ENCODE measurements around the gene NOS1.
"Not testable (repeated sequence)": the region's sequence is repeated elsewhere in the genome, so short reads cannot be mapped to it uniquely, and the experiment has no call there.

Gene NOS1

DNA sequence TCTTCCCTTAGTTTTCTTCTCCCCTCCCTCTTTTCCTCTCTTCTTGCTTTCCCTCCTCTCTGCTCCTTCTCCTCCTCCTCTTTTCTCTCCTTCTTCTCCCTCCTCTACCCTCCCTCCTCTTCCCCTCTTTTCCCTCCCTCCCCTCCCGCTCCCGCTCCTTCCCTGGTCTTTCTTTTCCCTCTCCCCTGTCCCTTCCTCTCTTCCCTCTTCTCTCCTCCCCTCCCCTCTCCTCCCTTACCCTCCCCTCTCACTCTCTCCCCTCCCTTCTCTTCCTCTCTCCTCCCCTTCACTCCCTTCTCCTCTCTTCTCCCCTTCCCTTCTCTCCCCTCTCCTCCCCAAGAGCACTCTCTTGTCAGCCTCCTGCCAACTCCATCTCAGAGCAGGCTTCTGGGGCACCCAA lies 153.8 kb downstream of the NOS1 start:
- TF ChIP-seq, protein P1, sequence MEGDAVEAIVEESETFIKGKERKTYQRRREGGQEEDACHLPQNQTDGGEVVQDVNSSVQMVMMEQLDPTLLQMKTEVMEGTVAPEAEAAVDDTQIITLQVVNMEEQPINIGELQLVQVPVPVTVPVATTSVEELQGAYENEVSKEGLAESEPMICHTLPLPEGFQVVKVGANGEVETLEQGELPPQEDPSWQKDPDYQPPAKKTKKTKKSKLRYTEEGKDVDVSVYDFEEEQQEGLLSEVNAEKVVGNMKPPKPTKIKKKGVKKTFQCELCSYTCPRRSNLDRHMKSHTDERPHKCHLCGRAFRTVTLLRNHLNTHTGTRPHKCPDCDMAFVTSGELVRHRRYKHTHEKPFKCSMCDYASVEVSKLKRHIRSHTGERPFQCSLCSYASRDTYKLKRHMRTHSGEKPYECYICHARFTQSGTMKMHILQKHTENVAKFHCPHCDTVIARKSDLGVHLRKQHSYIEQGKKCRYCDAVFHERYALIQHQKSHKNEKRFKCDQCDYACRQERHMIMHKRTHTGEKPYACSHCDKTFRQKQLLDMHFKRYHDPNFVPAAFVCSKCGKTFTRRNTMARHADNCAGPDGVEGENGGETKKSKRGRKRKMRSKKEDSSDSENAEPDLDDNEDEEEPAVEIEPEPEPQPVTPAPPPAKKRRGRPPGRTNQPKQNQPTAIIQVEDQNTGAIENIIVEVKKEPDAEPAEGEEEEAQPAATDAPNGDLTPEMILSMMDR (IDR thresholded peaks at IDR 0.05): no peak
- Histone ChIP-seq H3K36me3 (no peaks in the 10 kb centered on the region), H3K4me3 (ENCODE audit: low read depth in 1 of 2, low read length in 1 of 2) (no peak overlapping the region), H3K27ac (no peak overlapping the region), H3K4me1 (ENCODE audit: control insufficient read depth in 1 of 2, insufficient read depth in 1 of 2, low read depth in 1 of 2, low read length in 1 of 2) (no peaks in the 10 kb centered on the region), H3K9me3 (no peaks in the 10 kb centered on the region), H3K27me3 (peaks cover 35% of the 10 kb centered on the region)

GRCh38 chr12:117202556-117202955 lies 158.9 kb downstream of the NOS1 start:
- H3K27ac ChIP-seq: no peak overlapping the region
- TF ChIP-seq, protein P1 (IDR thresholded peaks at IDR 0.05): no peak

GRCh38 chr12:117202033-117202432 lies 159.4 kb downstream of the NOS1 start:
- Histone ChIP-seq H3K27ac (no peak overlapping the region), H3K4me3 (ENCODE audit: low read depth in 1 of 2, low read length in 1 of 2) (no peak overlapping the region), H3K4me1 (ENCODE audit: control insufficient read depth in 1 of 2, insufficient read depth in 1 of 2, low read depth in 1 of 2, low read length in 1 of 2) (no peaks in the 10 kb centered on the region), H3K36me3 (no peaks in the 10 kb centered on the region), H3K9me3 (no peaks in the 10 kb centered on the region), H3K27me3 (peaks cover 20% of the 10 kb centered on the region)
- TF ChIP-seq, protein P1 (IDR thresholded peaks at IDR 0.05): no peak

More at GRCh38 chr12:117202556-117202955, 158.9 kb downstream of the NOS1 start:
- no peaks in the 10 kb centered on the region for H3K4me1 ChIP-seq (ENCODE audit: control insufficient read depth in 1 of 2, insufficient read depth in 1 of 2, low read depth in 1 of 2, low read length in 1 of 2)
- peaks cover 24% of the 10 kb centered on the region for H3K27me3 ChIP-seq
- H3K4me3 ChIP-seq (ENCODE audit: low read depth in 1 of 2, low read length in 1 of 2): no peak overlapping the region
- H3K9me3 ChIP-seq: no peaks in the 10 kb centered on the region
- no peaks in the 10 kb centered on the region for H3K36me3 ChIP-seq

DNA sequence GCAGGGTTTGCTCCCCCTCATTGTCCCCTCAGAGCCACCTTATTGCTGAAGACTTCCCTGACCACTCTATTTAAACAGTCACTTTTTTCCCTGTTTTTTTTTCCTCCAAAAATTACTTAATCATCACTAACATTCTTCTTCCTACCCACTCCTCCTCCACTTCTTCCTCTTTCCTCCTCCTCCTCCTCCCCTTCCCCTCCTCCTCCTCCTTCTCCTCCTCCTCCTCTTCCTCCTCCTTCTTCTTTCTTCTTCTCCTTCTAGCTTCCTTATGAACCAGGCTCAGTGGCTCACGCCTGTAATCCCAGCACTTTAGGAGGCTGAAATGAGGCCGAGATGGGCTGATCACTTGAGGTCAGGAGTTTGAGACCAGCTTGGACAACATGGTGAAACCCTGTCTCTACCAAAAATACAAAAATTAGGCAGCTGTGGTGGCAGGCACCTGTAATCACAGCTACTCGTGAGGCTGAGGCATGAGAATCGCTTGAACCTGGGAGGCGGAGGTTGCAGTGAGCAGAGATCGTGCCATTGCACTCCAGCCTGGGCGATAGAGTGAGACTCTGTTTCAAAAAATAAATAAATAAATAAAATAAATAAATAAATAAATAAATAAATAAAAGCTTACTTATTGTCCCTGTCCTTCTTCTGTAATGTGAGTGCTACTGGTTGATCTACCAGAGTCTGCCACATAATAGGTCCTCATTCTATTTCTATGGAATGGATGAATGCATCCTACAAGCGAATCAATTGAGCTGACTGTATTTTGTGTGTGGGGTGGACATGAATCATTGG lies 161.3 kb downstream of the NOS1 start:
- not testable (repeated sequence) for H3K36me3 ChIP-seq; H3K9me3 ChIP-seq; H3K27ac ChIP-seq; H3K4me1 ChIP-seq (ENCODE audit: control insufficient read depth in 1 of 2, insufficient read depth in 1 of 2, low read depth in 1 of 2, low read length in 1 of 2); H3K4me3 ChIP-seq (ENCODE audit: low read depth in 1 of 2, low read length in 1 of 2)
- H3K27me3 ChIP-seq: peaks cover 25% of the 10 kb centered on the region

DNA sequence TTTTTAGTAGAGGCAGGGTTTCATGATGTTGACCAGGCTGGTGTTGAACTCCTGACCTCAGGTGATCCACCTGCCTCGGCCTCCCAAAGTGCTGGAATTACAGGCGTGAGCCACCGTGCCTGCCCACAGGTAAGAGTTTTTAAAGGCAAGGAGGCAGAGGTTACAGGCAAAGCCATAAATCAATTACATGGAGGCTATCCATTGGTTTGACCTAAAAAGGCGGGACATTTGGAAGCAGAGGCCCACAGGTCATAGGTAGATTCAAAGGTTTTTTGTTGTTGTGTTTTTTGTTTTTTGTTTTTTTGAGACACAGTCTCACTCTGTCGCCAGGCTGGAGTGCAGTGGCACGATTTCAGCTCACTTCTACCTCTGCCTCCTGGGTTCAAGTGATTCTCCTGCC lies 165.1 kb downstream of the NOS1 start:
- H3K9me3 ChIP-seq; H3K27ac ChIP-seq; H3K4me1 ChIP-seq (ENCODE audit: control insufficient read depth in 1 of 2, insufficient read depth in 1 of 2, low read depth in 1 of 2, low read length in 1 of 2); H3K36me3 ChIP-seq; H3K4me3 ChIP-seq (ENCODE audit: low read depth in 1 of 2, low read length in 1 of 2): not testable (repeated sequence)
- H3K27me3 ChIP-seq: peaks cover 42% of the 10 kb centered on the region

DNA sequence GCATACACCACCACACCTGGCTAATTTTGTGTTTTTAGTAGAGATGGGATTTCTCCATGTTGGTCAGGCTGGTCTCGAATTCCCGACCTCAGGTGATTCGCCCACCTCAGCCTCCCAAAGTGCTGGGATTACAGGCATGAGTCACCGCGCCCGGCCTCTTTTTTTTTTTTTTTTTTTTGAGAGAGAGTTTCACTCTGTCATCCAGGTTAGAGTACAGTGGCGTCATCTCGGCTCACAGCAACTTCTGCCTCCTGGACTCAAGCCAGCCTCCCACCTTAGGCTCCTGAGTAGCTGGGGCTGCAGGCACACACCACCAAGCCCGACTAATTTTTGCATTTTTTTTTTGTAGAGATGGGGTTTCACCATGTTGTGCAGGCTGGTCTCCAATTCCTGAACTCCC lies 166.4 kb downstream of the NOS1 start:
- H3K27me3 ChIP-seq: peaks cover 55% of the 10 kb centered on the region
- not testable (repeated sequence) for H3K27ac ChIP-seq; H3K36me3 ChIP-seq; H3K4me1 ChIP-seq (ENCODE audit: control insufficient read depth in 1 of 2, insufficient read depth in 1 of 2, low read depth in 1 of 2, low read length in 1 of 2); H3K4me3 ChIP-seq (ENCODE audit: low read depth in 1 of 2, low read length in 1 of 2); H3K9me3 ChIP-seq

GRCh38 chr12:117193903-117194302 lies 167.5 kb downstream of the NOS1 start:
- H3K4me3 ChIP-seq (ENCODE audit: low read depth in 1 of 2, low read length in 1 of 2): no peak overlapping the region
- peaks cover 6 to 8% of the 10 kb centered on the region in 2 experiments for H3K4me1 ChIP-seq (ENCODE audit: control insufficient read depth in 1 of 2, insufficient read depth in 1 of 2, low read depth in 1 of 2, low read length in 1 of 2)
- H3K36me3 ChIP-seq: no peaks in the 10 kb centered on the region
- H3K27me3 ChIP-seq: peaks cover 65% of the 10 kb centered on the region
- no peaks in the 10 kb centered on the region for H3K9me3 ChIP-seq
- no peak overlapping the region for H3K27ac ChIP-seq
- TF ChIP-seq, protein P1 (IDR thresholded peaks at IDR 0.05): no peak

- H3K4me1 ChIP-seq (ENCODE audit: control insufficient read depth in 1 of 2, insufficient read depth in 1 of 2, low read depth in 1 of 2, low read length in 1 of 2); H3K4me3 ChIP-seq (ENCODE audit: low read depth in 1 of 2, low read length in 1 of 2); H3K27ac ChIP-seq; H3K9me3 ChIP-seq; H3K36me3 ChIP-seq: not testable (repeated sequence)
- peaks cover 67% of the 10 kb centered on the region for H3K27me3 ChIP-seq
Observed at GRCh38 chr12:117192581-117192980, 168.8 kb downstream of the NOS1 start.
